GM18870 (cell line): ENCODE data around the gene SELE.

Source experiments
- ATAC-seq: cut with Tn5 transposase; IDR thresholded peaks from one replicate; pipeline ENCODE4 v1.9.1; 2021; ENCODE audit warnings: moderate library complexity; ENCODE audit not compliant: unreplicated experiment

The SELE gene

GRCh38 chr1:169733924-169734323, at the start of gene SELE:
Gene SELE, minus strand, starts transcription at chr1:169734079. Its CDS starts 467 bp downstream, at chr1:169733612.
- ATAC-seq = no peak

GRCh38 chr1:169782596-169782995, 48.7 kb upstream of the SELE start:
- no peak for ATAC-seq

- no peak for ATAC-seq
Measured at GRCh38 chr1:169779970-169780369, 46.1 kb upstream of the SELE start.

GRCh38 chr1:169779150-169779549, 45.3 kb upstream of the SELE start:
- no peak for ATAC-seq

GRCh38 chr1:169776440-169776839, 42.6 kb upstream of the SELE start:
- no peak for ATAC-seq

GRCh38 chr1:169768161-169768560, 34.3 kb upstream of the SELE start:
- no peak for ATAC-seq

GRCh38 chr1:169765580-169766331, 31.9 kb upstream of the SELE start:
- ATAC-seq = no peak

- ATAC-seq = no peak
Measured at GRCh38 chr1:169764919-169765318, 31.0 kb upstream of the SELE start.

GRCh38 chr1:169762699-169763098, 28.8 kb upstream of the SELE start:
- no peak for ATAC-seq

GRCh38 chr1:169759038-169759437, 25.2 kb upstream of the SELE start:
- no peak for ATAC-seq

GRCh38 chr1:169753549-169753948, 19.7 kb upstream of the SELE start:
- no peak for ATAC-seq

- ATAC-seq = no peak
Measured at GRCh38 chr1:169750041-169750440, 16.2 kb upstream of the SELE start.

GRCh38 chr1:169746550-169746949, 12.7 kb upstream of the SELE start:
- ATAC-seq = no peak

- no peak for ATAC-seq
Measured at GRCh38 chr1:169745015-169745861, 11.4 kb upstream of the SELE start.

- no peak for ATAC-seq
Measured at GRCh38 chr1:169741666-169742394, 8.0 kb upstream of the SELE start.

- no peak for ATAC-seq
Measured at GRCh38 chr1:169739980-169740379, 6.1 kb upstream of the SELE start.

- no peak for ATAC-seq
Measured at GRCh38 chr1:169731446-169731845, 2.4 kb downstream of the SELE start.

- no peak for ATAC-seq
Measured at GRCh38 chr1:169729991-169730390, 3.9 kb downstream of the SELE start.

GRCh38 chr1:169727307-169727706, 6.6 kb downstream of the SELE start:
- no peak for ATAC-seq

- no peak for ATAC-seq
Measured at GRCh38 chr1:169726851-169727250, 7.0 kb downstream of the SELE start.

- no peak for ATAC-seq
Measured at GRCh38 chr1:169725930-169726329, 7.9 kb downstream of the SELE start.
